OCI-LY3 (cell line): Measurements from ENCODE around the gene HLA-DQB1.
A peak's percentile ranks its signal among the peaks of the same experiment; 100 is the strongest.

Experiments used
- H2AFZ ChIP-seq: fragments of 200-600, 300-600 bp; shearing (Covaris generic); 2 replicates; pipeline ENCODE4 v1.6.0; 2014; ENCODE audit warnings: antibody characterized with exemption, low read depth, low read length
- H3K27ac ChIP-seq: fragments of 200-600, 300-600 bp; sonication (generic); 2 replicates; pipeline ENCODE4 v1.5.1; 2014; ENCODE audit warnings: mild to moderate bottlenecking, low read length, moderate library complexity, mixed read lengths
- H3K27me3 ChIP-seq: fragments of 200-600, 300-600 bp; sonication (generic); 2 replicates; pipeline ENCODE4 v1.6.1; 2014; ENCODE audit warnings: low read depth, low read length, mixed read lengths
- H3K36me3 ChIP-seq: fragments of 200-600, 300-600 bp; sonication (generic); replicated peaks from 2 replicates; pipeline ENCODE3; 2014; ENCODE audit warnings: low read depth, low read length, mixed read lengths
- H3K4me1 ChIP-seq: fragments of 300-600, 200-600 bp; sonication (generic); 2 replicates; pipeline ENCODE4 v1.6.1; 2014; ENCODE audit warnings: low read length, mixed read lengths
- H3K4me2 ChIP-seq: fragments of 200-600, 300-600 bp; sonication (generic); 2 replicates; pipeline ENCODE4 v1.6.1; 2014; ENCODE audit warnings: low read length, mixed read lengths
- H3K4me3 ChIP-seq: fragments of 300-600, 200-600 bp; sonication (generic); 2 replicates; pipeline ENCODE4 v1.5.1; 2014; ENCODE audit warnings: antibody characterized with exemption, mild to moderate bottlenecking, low read length, moderate library complexity
- H3K79me2 ChIP-seq: fragments of 300-600, 200-600 bp; shearing (Covaris generic); 2 replicates; pipeline ENCODE4 v1.6.1; 2014; ENCODE audit warnings: mild to moderate bottlenecking, low read length, mixed read lengths
- H3K9ac ChIP-seq: fragments of 300-600, 200-600 bp; shearing (Covaris generic); 2 replicates; pipeline ENCODE4 v1.6.0; 2014; ENCODE audit warnings: mild to moderate bottlenecking, low read length, moderate library complexity
- H3K9me3 ChIP-seq: fragments of 200-600, 300-600 bp; shearing (Covaris generic); 2 replicates; pipeline ENCODE4 v1.6.1; 2014; ENCODE audit warnings: low read length, mixed read lengths; ENCODE audit not compliant: insufficient read depth
- H4K20me1 ChIP-seq: fragments of 200-600, 300-600 bp; sonication (generic); 2 replicates; pipeline ENCODE4 v1.6.1; 2016; ENCODE audit warnings: low read length, mixed read lengths; ENCODE audit not compliant: insufficient read depth
- CTCF ChIP-seq: fragments of 200-600, 300-600 bp; sonication (generic); IDR thresholded peaks from 2 replicates; pipeline ENCODE4 v1.5.1; 2014; ENCODE audit warnings: antibody characterized with exemption, low read length, low read depth
- EZH2phosphoT487 ChIP-seq: fragments of 200-600 bp; shearing (Covaris generic); IDR thresholded peaks from 2 replicates; pipeline ENCODE4 v1.6.1; 2018; ENCODE audit warnings: antibody characterized with exemption, mixed run types, low read depth

The HLA-DQB1 gene

GRCh38 chr6:32609731-32610640 is 56.5 kb downstream of the HLA-DQB1 start:
- H4K20me1 ChIP-seq = no peaks in the 10 kb centered on the region
- H3K4me2 ChIP-seq = peak overlapping the region; percentile 74
- no peaks in the 10 kb centered on the region for H3K27me3 ChIP-seq
- no peaks in the 10 kb centered on the region; the same call in 1 of the 2 replicates for H3K79me2 ChIP-seq
- TF ChIP-seq CTCF = no peak
- TF ChIP-seq EZH2phosphoT487 = no peak
- peaks cover 47% of the 10 kb centered on the region for H3K4me1 ChIP-seq
- H2AFZ ChIP-seq = no peak overlapping the region
- H3K36me3 ChIP-seq = no peaks in the 10 kb centered on the region
- peak overlapping the region; percentile 92 for H3K27ac ChIP-seq
- H3K9ac ChIP-seq = peak overlapping the region; percentile 68
- H3K9me3 ChIP-seq = no peaks in the 10 kb centered on the region
- peak overlapping the region; percentile 58 for H3K4me3 ChIP-seq
